Superior temporal gyrus (tissue), 1 donor: ENCODE measurements around the gene GGA2.
A peak's percentile ranks its signal among the peaks of the same experiment; 100 is the strongest.
"Not testable (repeated sequence)": the region's sequence is repeated elsewhere in the genome, so short reads cannot be mapped to it uniquely, and the experiment has no call there.

Experiments
- DNase-seq: peaks from one replicate; pipeline ENCODE4 v3.0.0-alpha.2; 2016; ENCODE audit errors: extremely low spot score

GGA2 gene

DNA sequence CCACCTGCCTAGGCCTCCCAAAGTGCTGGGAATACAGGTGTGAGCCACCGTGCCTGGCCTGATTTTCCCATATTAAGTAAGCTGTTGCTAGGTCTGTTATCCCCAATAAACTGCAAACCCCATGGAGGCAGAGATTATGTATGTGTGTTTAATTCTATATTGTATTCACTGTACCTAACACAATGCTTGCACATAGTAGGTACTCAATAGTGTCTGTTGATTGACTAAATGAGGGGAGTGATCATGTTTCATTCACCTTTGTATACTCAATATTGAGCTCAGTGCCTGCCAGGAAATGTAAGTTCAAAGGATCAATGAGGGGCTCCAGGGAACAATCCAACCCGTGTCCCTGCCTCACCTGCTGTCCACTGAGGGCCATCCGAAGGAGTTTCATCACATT lies 14.6 kb upstream of the GGA2 start:
- DNase-seq = no peak

DNA sequence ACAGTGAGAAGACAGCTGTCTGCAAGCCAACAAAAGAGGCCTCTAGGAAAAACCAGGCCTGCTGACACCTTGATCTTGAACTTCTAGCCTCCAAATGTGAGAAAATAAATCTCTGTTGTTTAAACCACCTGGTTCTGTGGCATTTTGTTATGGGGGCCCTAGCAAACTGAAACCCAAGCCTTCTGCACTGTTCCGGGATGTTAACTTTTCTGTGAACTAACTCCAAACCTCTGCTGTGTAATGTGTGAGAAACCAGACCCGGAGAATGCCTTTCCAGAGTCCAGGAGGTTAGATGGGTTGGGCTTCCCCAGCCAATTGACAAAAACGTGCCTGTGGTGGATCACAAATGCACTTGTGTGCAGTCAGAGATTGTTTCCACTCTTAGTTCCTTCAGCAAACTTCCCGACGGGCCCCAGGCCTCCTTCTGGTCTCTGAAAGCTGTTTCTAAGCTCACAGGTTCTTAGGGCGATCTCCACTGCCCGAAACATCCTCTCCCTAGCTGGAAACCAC lies 13.6 kb upstream of the GGA2 start:
- no peak for DNase-seq

DNA sequence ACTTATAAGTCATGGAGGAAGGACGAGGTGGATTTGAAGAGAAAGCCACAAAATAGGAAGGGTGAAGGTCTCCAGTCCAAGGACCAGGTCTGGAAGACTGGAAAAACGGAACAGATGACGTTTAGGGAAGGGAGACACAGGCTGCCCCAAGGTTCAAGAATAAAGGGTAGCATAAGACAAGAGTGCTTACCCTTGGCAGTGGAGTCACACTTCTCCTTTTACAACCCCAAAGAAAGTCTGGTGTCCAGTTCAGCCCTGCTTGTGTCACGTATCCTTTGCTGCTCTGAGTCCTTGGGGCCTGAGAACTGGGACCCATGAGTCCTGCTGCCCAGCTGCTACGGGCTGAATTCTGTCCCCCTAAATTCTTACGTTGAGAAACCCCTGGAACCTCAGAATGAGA lies 13.0 kb upstream of the GGA2 start:
- DNase-seq = no peak

DNA sequence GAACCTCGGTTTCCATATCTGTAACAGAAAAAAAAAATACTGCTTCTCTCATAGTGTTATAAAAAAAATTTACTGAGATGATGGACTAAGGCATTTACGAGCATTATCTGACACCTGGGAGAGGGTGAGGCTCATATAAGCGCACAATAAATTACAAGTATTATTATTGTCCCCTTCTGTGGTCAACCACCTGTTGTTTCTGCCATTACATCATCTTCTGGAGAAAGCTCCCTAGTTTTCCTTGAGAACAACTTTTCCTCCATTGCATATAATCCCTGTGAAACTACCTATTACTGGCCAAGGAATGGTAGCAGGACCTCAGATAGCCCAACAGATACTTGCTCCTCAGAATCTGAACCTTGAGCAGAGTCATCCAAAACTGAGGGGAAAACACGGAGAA lies 11.7 kb upstream of the GGA2 start:
- DNase-seq = no peak

DNA sequence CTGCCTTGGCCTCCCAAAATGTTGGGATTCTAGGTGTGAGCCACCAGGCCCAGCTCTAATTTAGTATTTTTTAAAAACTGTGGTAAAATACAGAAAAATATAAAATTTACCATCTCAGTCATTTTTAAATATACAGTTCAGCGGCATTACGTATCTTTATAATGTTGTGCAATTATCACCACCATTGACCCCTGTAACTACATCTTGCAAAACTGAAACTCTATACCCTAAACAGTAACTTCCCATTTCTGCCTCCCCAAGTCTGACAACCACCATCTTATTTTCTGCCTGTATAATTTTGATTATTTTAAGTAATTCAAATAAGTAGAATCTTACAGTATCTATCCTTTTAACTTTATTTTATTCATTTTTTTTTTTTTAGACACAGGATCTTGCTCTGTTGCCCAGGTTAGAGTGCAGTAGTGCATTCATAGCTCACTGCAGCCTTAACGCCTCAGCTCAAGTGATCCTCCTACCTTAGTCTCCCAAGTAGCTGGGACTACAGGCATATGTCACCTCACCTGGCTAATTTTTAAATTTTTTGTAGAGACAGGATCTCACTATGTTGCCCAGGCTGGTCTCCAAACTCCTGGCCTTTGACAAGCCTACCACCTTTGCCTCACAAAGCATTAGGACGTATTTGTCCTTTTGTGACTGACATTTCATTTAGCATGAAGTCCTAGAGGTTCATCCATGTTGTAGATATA lies 10.9 kb upstream of the GGA2 start:
- no peak for DNase-seq

DNA sequence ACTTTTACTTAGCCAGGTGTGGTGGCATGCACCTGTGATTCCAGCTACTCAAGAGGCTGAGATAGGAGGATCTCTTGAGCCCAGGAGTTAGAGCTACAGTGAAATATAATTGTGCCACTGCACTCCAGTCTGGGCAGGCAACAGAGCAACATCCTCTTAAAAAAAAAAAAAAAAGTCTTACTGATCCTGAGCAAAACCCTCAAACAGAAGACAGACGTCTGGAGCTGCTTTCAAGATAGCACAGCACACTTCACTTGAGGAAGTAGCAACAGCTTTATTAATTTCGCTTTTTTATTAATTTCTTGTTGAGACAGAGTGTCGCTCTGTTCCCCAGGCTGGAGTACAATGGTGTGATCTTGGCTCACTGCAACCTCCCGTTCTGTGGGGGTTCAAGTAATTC lies 10.2 kb upstream of the GGA2 start:
- no peak for DNase-seq

DNA sequence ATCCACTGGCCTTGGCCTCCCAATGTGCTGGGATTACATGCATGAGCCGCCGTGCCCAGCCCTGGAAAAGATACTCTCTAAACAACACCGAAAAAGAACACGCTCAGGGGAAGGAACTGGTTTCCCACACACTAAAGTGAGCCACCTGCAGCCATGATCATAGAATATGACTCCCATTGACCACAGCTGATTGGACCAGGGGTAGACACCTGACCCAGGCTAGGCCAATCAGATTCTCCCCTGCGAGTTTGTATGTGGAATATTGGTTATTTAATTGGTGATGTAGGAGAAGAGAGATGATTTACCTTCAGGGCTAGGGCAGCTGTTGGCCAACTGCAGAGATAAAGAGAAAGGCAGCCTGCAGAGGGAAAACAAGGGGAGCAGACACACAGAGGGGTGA lies 9.0 kb upstream of the GGA2 start:
- DNase-seq = no peak

DNA sequence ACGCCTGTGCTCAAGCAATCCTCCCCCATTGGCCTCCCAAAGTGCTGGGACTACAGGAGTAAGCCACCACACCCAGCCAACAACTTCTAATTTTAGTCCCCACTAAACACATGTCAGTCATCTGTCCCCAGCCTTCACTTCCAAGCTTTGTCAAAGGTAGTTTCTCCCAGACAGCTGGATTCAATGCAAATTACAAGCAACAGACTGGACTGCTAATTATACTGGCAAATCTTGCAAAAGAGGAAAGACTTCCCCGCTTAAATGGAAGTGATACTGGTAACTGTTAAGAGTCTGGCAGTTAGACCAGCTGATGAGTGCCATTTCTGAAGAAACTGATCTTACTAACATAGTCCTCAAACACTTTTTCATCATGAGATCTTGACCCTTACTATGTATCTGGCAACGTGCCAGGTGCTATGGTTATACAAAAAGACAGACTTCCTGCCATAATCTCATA lies 8.2 kb upstream of the GGA2 start:
- no peak for DNase-seq

DNA sequence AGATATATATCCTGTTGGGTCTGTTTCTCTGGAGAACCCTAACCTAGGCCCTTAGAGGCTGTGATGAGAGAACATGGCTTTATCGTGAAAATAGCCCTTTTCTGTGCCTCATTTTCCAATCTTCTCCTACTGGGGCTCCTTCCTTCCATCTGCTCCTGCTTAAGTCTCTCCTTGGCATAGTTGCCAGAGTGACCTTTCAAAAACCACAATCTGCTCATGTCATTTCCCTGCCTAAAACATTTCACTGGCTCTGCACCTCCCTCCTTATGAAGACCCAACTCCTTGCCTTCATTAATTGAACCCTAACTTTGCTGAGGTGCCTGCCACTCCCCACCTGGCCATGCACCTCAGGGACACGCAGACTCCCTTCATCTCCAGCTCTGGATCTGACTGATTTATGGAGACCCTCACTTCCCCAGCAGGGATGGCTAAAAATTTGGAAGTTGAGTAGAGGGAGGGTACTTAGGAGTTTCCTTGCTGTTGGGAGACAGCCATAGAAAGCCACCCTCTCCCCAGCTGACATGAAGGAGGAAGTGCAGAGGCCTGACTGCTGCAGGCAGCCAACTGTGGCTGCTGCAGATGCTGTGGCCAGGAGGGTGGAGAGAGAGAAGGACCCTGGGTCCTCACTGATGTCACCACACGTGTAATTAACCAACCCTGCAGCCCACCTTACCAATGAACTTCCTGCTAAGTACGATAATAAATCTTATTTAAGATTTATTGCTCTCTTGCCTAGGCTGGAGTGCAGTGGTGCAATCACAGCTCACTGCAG lies 6.3 kb upstream of the GGA2 start:
- DNase-seq = no peak

DNA sequence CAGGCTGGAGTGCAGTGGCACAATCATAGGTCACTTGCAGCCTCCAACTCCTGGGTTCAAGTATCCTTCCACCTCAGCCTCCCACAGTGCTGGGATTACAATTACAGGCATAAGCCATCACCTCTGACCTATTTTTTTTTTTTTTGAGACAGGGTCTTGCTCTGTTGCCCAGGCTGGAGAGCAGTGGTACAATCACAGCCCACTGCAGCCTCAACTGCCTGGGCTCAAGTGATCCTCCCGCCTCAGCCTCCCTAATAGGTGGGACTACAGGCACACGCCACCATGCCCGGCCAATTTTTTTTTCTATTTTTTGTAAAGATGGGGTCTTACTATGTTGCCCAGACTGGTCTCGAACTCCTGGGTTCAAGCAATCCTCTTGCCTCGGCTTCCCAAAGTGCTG lies 5.6 kb upstream of the GGA2 start:
- no peak for DNase-seq

DNA sequence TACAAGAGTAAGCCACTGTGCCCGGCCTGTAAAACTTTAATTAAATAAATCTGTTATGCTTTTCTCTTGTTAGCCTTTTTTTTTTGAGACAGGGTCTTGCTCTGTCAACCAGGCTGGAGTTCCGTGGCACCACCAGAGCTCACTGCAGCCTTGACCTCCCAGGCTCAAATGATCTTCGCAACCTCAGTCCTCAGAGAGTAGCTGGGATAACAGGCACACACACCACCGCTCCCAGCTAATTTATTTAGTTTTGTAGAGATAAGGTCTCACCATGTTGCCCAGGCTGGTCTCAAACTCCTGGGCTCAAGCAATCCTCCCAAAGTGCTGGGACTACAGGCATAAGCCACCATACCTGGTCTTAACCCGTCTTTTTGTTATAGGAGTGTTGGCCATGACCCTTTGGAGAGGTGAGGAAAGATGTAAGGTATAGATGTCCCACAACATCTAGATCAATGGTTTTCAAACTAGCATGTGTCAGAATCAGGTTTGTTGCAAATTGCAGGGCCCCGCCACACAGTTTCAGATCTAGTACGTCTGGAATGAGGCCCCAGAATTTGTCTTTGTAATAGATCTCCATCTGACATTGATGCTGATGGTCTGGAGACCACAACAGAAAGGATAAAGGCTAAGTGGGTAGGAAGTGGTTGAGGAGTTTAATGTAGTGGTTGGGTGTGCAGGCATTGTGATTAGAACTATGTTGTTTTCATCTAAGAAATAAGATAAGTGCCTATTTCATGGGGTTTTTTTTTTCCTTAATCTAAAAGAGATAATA lies 4.3 kb upstream of the GGA2 start:
- DNase-seq = no peak

DNA sequence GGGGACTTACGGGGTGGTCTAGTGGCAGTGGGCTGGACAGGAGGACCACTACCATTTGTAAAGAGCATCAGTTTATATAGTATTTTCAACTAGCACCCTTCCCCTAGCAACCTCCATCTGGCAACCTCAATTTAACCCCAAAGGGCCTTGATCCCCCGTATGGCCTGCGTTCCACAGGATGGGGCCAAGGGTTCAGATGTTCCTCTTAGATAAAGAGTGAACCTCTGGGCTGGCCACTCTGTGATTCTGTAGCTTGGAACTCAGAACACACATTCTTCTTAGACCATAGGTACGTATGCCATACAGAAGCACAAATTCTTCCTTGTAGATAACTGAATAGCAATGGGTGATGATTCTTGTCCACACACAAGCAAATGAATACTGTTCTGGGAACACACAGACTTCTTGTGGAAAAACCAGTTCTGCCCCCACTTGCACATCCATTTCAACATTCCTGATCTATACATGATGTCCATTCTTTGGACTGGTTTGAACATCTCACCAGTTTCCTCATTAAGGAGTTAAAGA lies 1.9 kb upstream of the GGA2 start:
- no peak for DNase-seq

DNA sequence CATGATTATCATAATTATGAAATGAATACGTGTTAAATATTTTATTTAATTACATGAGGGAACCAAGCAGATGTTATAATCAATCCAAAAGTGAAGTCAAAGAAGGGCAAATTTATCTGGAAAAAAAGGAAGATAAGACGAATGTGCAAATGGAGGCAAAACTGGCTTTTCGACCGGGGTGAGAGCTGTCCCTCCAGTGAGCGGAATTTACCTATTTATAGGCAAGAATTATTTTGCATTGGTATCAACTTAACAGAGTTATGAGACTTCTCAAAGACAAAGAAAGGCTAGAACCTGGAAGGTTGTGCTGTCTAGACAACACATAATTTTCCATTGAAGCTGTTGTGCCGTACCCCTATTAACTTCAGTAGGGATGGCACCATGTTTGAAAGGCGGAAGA lies 1.4 kb upstream of the GGA2 start:
- no peak for DNase-seq

DNA sequence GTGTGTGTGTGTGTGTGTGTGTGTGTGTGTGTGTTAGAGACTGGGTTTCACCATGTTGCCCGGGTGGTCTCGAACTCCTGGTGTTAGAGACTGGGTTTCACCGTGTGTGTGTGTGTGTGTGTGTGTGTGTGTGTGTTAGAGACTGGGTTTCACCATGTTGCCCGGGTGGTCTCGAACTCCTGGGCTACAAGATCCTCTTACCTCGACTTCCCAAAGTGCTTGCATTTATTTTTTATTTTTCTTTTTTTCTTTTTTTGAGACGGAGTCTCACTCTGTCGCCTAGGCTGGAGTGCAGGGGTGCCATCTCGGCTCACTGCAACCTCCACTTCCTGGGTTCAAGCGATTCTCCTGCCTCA lies 599 bp upstream of the GGA2 start:
- DNase-seq = not testable (repeated sequence)

DNA sequence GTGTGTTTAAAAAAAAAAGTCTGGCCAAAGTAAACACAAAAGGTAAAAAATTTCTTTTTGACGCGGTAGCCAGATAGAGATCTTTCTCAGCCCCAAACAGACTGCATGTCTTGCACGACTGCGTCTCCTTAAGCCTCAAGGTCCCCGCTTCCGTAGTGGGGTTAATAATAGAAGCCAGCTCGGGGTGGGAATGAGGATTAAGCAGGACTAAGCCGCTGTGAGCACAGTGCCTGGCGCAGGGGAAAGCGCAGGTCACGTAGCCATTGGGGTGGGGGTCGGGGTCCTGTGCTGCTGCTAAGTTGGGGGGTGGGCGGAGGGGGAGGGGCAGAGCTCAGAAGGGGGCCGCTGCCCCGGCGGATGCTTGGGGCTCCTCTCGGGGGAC lies 521 bp downstream of the GGA2 start:
- DNase-seq = no peak

DNA sequence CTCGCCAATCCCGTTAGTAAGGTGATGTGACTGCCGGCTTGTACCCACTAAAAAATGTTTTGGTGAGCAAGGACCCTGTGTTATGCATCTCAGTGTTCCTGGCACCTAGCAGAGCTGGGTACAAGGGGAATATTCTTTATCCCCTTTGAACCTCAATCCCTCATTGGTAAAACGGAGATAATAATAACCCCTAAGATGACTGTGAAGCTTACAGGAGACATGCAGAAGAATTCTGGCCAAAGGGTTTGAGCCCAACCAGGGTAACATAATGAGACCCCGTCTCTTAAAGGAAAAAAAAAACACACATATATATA lies 896 bp downstream of the GGA2 start:
- DNase-seq = peak; percentile 29

DNA sequence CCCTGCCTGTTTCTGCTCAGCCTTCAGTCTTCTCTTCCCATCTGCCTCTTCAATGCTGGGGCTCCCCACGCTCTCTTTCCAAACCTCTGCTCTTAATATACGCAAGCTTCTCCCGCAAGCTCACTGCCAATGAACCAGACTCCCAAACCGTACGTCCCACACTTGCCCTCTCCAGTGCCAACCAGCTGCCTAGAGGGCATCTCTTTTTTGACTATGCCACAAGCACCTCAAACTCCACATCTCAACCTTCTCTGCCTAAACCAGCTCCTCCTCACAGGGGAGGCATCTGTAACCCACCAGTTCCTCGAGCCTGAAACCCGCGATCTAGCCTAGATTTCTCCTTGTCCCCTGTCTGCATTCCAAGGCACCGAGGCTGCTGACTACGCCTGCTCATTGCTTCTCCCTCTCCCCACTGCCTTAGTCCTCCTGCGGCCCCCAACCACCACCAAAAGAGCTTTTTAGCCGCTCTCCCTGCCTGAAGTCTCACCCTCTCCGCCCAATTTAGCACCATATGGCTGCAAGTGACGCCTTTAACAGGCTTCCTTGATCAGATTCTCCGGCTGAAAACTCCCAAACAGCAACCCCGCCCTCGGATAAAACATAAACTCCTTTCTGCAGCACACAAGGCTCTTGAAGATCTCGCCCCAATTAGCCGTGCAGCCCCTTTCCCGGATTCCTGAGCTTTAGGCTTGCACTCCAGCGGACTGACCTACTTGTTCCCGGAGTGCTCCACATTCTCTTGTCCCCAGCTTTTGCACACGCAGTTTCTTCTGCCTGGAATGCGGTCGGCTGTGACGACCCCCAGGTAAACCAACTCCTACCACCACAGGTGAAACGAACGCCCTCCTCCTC lies 1.5 kb downstream of the GGA2 start:
- peak; percentile 35 for DNase-seq

DNA sequence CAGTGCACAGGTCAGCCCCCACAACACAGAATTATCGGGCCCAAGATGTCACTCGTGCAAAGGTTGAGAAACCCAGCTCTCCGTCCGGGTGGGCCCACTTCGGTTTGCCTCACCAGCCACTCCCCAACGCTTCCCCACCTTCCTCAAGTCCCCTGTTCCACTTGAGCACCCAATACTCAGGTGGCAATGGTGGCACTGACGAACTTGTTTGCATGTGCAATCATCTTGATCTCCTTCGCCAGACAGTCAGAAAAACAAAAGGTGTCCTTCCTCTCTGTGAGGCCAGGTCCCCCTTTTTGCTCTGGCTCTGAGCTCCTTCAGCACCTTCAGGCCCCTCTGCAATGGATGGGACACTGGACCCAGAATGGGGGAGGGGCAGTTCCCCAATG lies 3.7 kb downstream of the GGA2 start:
- no peak for DNase-seq

DNA sequence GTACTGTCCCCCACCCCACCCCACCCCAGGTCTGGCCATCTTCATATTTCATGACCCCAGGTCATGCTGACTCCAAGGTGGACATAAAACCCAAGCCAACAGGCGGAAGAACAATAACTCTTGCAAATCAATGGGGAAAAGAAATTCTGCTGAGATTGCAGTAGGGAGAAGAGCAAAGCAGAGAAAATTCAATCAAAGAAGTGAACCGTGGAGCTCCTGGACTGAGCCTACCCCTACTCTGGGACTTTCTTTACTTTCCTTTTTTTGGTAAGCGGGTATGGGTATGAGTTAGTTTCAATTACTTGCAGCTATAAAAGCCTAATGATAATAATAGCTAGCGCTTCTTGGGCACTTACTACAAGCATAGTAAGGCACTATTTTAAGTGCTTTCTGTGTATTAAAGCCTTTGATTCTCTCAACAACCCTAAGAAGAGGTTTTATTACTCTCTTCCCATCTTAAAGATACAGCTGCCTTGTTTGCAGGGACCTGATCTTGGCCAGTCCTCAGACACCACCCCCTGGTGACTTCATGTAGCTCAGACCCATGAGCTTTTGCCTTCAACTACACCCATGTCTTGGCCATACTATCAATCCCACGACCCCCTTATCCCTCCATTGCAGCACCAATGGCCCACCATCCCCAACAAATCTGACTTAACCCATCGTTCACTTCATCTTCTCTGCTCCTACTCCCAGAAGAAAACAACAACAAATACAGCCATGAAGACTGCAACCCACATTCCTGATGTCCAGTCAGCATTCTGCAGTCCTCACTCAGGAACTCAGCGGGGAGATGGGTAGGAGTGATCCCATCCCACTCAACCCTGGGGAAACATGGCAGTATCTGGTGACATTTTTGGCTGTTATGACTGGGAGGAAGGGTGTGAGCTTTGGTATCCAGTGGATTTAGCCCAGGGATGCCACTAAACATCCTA lies 4.4 kb downstream of the GGA2 start:
- no peak for DNase-seq

DNA sequence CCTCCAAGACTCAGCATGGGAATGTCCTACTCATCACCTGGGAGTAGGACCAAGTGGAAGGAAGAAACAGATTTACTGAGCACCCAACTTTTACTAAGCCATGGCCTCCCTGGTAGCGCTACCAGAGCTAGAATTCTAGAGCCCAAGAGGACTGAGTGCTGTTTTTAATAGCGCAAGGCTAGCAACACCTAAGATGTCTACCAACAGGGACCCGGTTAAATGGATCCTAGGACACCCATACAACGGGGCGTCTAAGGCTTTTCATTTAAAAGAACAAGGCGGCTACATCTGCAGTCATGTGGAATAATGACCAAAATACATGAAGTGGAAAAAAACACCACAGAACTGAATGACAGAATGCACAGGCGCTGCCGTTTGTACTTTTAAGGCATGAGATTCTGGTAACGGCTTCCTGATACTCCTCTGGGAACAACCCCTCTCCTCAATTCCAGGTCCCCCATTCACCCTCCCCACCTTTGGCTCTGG lies 5.1 kb downstream of the GGA2 start:
- peak; percentile 23 for DNase-seq
